Ramos (cell line): Measurements from ENCODE around the gene COL12A1.

ENCODE experiments used
- in situ Hi-C: fragments of 300-500 bp; cut with MboI; formaldehyde crosslinking; loops from one replicate; pipeline ENCODE4 v1.14.3; 2022; ENCODE audit warnings: low sequenced_read_pairs; ENCODE audit not compliant: unreplicated experiment

The COL12A1 gene

GRCh38 chr6:75215291-75215690 is 9.4 kb upstream of the COL12A1 start:
- in situ Hi-C loops, result loop anchor here (25.0 kb wide), 2 partner anchors 1353 to 1478 kb away; no protein-coding TSS in a partner anchor

GRCh38 chr6:75213732-75214131 is 7.9 kb upstream of the COL12A1 start:
- in situ Hi-C loops, result loop anchor here (25.0 kb wide), 2 partner anchors 1351 to 1476 kb away; no protein-coding TSS in a partner anchor

GRCh38 chr6:75213112-75213511 is 7.3 kb upstream of the COL12A1 start:
- in situ Hi-C loops, result loop anchor here (25.0 kb wide), 2 partner anchors 1351 to 1476 kb away; no protein-coding TSS in a partner anchor

- in situ Hi-C loops, result loop anchor here (25.0 kb wide), 2 partner anchors 1350 to 1475 kb away; no protein-coding TSS in a partner anchor
Measured at GRCh38 chr6:75211920-75212590, 6.2 kb upstream of the COL12A1 start.

GRCh38 chr6:75210885-75211739 is 5.3 kb upstream of the COL12A1 start:
- in situ Hi-C loops, result loop anchor here (25.0 kb wide), 2 partner anchors 1349 to 1474 kb away; no protein-coding TSS in a partner anchor

GRCh38 chr6:75209184-75209723 is 3.4 kb upstream of the COL12A1 start:
- in situ Hi-C loops, result loop anchor here (25.0 kb wide), 2 partner anchors 1347 to 1472 kb away; no protein-coding TSS in a partner anchor

GRCh38 chr6:75208298-75209183 is 2.7 kb upstream of the COL12A1 start:
- in situ Hi-C loops, result loop anchor here (25.0 kb wide), 2 partner anchors 1346 to 1471 kb away; no protein-coding TSS in a partner anchor

- in situ Hi-C loops, result loop anchor here (25.0 kb wide), 2 partner anchors 1344 to 1469 kb away; no protein-coding TSS in a partner anchor
Measured at GRCh38 chr6:75206576-75207342, 906 bp upstream of the COL12A1 start.

- in situ Hi-C loops, result loop anchor here (25.0 kb wide), 2 partner anchors 1343 to 1468 kb away; no protein-coding TSS in a partner anchor
Measured at GRCh38 chr6:75204959-75205775, 686 bp downstream of the COL12A1 start.

- in situ Hi-C loops, result loop anchor here (25.0 kb wide), 2 partner anchors 1342 to 1467 kb away; no protein-coding TSS in a partner anchor
Measured at GRCh38 chr6:75204217-75204958, 1.5 kb downstream of the COL12A1 start.

- in situ Hi-C loops, result loop anchor here (25.0 kb wide), 2 partner anchors 1341 to 1466 kb away; no protein-coding TSS in a partner anchor
Measured at GRCh38 chr6:75203721-75204120, 2.1 kb downstream of the COL12A1 start.

GRCh38 chr6:75202676-75203131 is 3.1 kb downstream of the COL12A1 start:
- in situ Hi-C loops, result loop anchor here (25.0 kb wide), 2 partner anchors 1340 to 1465 kb away; no protein-coding TSS in a partner anchor

GRCh38 chr6:75201901-75202672 is 3.8 kb downstream of the COL12A1 start:
- in situ Hi-C loops, result loop anchor here (25.0 kb wide), 2 partner anchors 1340 to 1465 kb away; no protein-coding TSS in a partner anchor

GRCh38 chr6:75201021-75201420 is 4.8 kb downstream of the COL12A1 start:
- in situ Hi-C loops, result loop anchor here (25.0 kb wide), 2 partner anchors 1339 to 1464 kb away; no protein-coding TSS in a partner anchor

- in situ Hi-C loops, result loop anchor here (25.0 kb wide), 2 partner anchors 1338 to 1463 kb away; no protein-coding TSS in a partner anchor
Measured at GRCh38 chr6:75199889-75200288, 6.0 kb downstream of the COL12A1 start.
